HEK293 (cell line): ENCODE measurements around the gene FMN1.

Experiments used
- CTCF ChIA-PET: fragments of 350-600 bp; formaldehyde crosslinking; extraction: SDS; loops from one replicate; lab custom pipeline; 2021; ENCODE audit warnings: antibody characterized with exemption; lab: Yijun Ruan, JAX
- POLR2A ChIA-PET: fragments of 300-600 bp; formaldehyde crosslinking; extraction: SDS; loops from one replicate; lab custom pipeline; 2020; ENCODE audit warnings: antibody characterized with exemption, inconsistent platforms; lab: Yijun Ruan, JAX
- H3K27ac ChIP-seq: fragments of 200-500 bp; sonication (Bioruptor generic); 2 replicates; pipeline ENCODE4 v1.5.1; 2014; ENCODE audit warnings: low read depth, low read length, control low read depth, inconsistent platforms; ENCODE audit errors: extremely low read depth
- H3K36me3 ChIP-seq, 2 experiments: fragments of 200-500 bp in 1 of 2; sonication (Bioruptor generic) in 1 of 2; 1 replicate in 1 of 2; 2 replicates in 1 of 2; pipeline ENCODE4 v1.5.1; 2014 to 2017; ENCODE audit warnings: inconsistent platforms in 2 of 2, low read length in 2 of 2; ENCODE audit not compliant: control insufficient read depth in 2 of 2, insufficient read depth in 1 of 2
- H3K4me1 ChIP-seq: fragments of 200-500 bp; sonication (Bioruptor generic); 2 replicates; pipeline ENCODE4 v1.5.1; 2014; ENCODE audit warnings: mild to moderate bottlenecking, low read length, inconsistent platforms; ENCODE audit not compliant: control insufficient read depth, insufficient read depth
- H3K4me3 ChIP-seq: 2 replicates; pipeline ENCODE4 v1.5.1; 2011; ENCODE audit warnings: low read depth, mild to moderate bottlenecking, control low read depth, low read length, moderate library complexity
- H3K9me3 ChIP-seq: fragments of 200-500 bp; sonication (Bioruptor generic); 2 replicates; pipeline ENCODE4 v1.5.1; 2014; ENCODE audit warnings: low read depth, low read length, inconsistent platforms; ENCODE audit not compliant: control insufficient read depth, insufficient read depth
- AEBP2 ChIP-seq: fragments of 450-650 bp; formaldehyde crosslinking; IDR thresholded peaks from 2 replicates; pipeline ENCODE4 v1.5.1; 2016; ENCODE audit warnings: missing biosample characterization, missing genetic modification characterization, borderline replicate concordance
- EGR2 ChIP-seq: fragments of 450-650 bp; formaldehyde crosslinking; IDR thresholded peaks from 2 replicates; pipeline ENCODE4 v1.5.1; 2016; ENCODE audit warnings: low read depth, missing biosample characterization, missing genetic modification characterization
- GFI1B ChIP-seq: fragments of 450-650 bp; formaldehyde crosslinking; IDR thresholded peaks from 2 replicates; pipeline ENCODE4 v1.5.1; 2016; ENCODE audit warnings: missing biosample characterization, missing genetic modification characterization
- ZBTB26 ChIP-seq: fragments of 450-650 bp; formaldehyde crosslinking; optimal IDR thresholded peaks from 2 replicates; pipeline ENCODE3; 2016; ENCODE audit warnings: missing biosample characterization, mild to moderate bottlenecking, missing genetic modification characterization
- ZBTB48 ChIP-seq: fragments of 450-650 bp; formaldehyde crosslinking; IDR thresholded peaks from 2 replicates; pipeline ENCODE4 v1.5.1; 2016; ENCODE audit warnings: missing biosample characterization, missing genetic modification characterization
- ZFP3 ChIP-seq: fragments of 450-650 bp; formaldehyde crosslinking; IDR thresholded peaks from 2 replicates; pipeline ENCODE4 v1.5.1; 2016; ENCODE audit warnings: low read depth, missing biosample characterization, missing genetic modification characterization
- ZNF138 ChIP-seq: fragments of 450-650 bp; formaldehyde crosslinking; IDR thresholded peaks from 2 replicates; pipeline ENCODE4 v1.5.1; 2016; ENCODE audit warnings: missing biosample characterization, missing genetic modification characterization, borderline replicate concordance
- ZNF140 ChIP-seq: fragments of 450-650 bp; formaldehyde crosslinking; IDR thresholded peaks from 2 replicates; pipeline ENCODE4 v1.5.1; 2016; ENCODE audit warnings: missing biosample characterization, missing genetic modification characterization
- ZNF18 ChIP-seq: fragments of 450-650 bp; formaldehyde crosslinking; IDR thresholded peaks from 2 replicates; pipeline ENCODE4 v1.5.1; 2016; ENCODE audit warnings: missing biosample characterization, missing genetic modification characterization
- ZNF280C ChIP-seq: fragments of 450-650 bp; formaldehyde crosslinking; IDR thresholded peaks from 2 replicates; pipeline ENCODE4 v1.5.1; 2016; ENCODE audit warnings: missing biosample characterization, missing genetic modification characterization
- ZNF37A ChIP-seq: fragments of 450-650 bp; IDR thresholded peaks from 2 replicates; pipeline ENCODE4 v1.5.1; 2018; ENCODE audit warnings: missing biosample characterization, missing genetic modification characterization
- ZNF518A ChIP-seq: fragments of 450-650 bp; formaldehyde crosslinking; conservative IDR thresholded peaks from 2 replicates; pipeline ENCODE4 v1.5.1; 2016; ENCODE audit warnings: low read depth, missing biosample characterization, missing genetic modification characterization
- ZNF629 ChIP-seq: fragments of 450-650 bp; formaldehyde crosslinking; IDR thresholded peaks from 2 replicates; pipeline ENCODE4 v1.5.1; 2017; ENCODE audit warnings: missing biosample characterization, missing genetic modification characterization
- ZNF658 ChIP-seq: fragments of 450-650 bp; formaldehyde crosslinking; IDR thresholded peaks from 2 replicates; pipeline ENCODE4; 2016; ENCODE audit warnings: missing biosample characterization, missing genetic modification characterization
- ZNF670 ChIP-seq: fragments of 450-650 bp; formaldehyde crosslinking; IDR thresholded peaks from 2 replicates; pipeline ENCODE4 v1.5.1; 2016; ENCODE audit warnings: missing biosample characterization, missing genetic modification characterization, low read depth
- ZNF692 ChIP-seq: fragments of 450-650 bp; formaldehyde crosslinking; IDR thresholded peaks from 2 replicates; pipeline ENCODE4 v1.5.1; 2016; ENCODE audit warnings: missing biosample characterization, missing genetic modification characterization
- ZNF76 ChIP-seq: fragments of 450-650 bp; formaldehyde crosslinking; IDR thresholded peaks from 2 replicates; pipeline ENCODE4; 2016; ENCODE audit warnings: low read depth, missing biosample characterization, missing genetic modification characterization, borderline replicate concordance

Gene FMN1

GRCh38 chr15:32982001-32982400 lies 212.5 kb downstream of the FMN1 start:
- ChIA-PET CTCF (no interaction called here), POLR2A (no interaction called here)
- TF ChIP-seq ZNF280C (no peak), ZFP3 (tag by site-specific recombination) (no peak), ZNF518A (tag by site-specific recombination) (no peak), ZBTB26 (no peak), GFI1B (tag by site-specific recombination) (no peak), EGR2 (tag by site-specific recombination) (no peak), ZNF670 (tag by site-specific recombination) (no peak), AEBP2 (no peak), ZNF76 (tag by site-specific recombination) (no peak), ZNF18 (tag by site-specific recombination) (no peak), ZNF692 (no peak), ZBTB48 (tag by site-specific recombination) (no peak), ZNF37A (tag by site-specific recombination) (no peak), ZNF658 (tag by site-specific recombination) (no peak), ZNF629 (tag by site-specific recombination) (no peak), ZNF140 (tag by site-specific recombination) (no peak), ZNF138 (tag by site-specific recombination) (no peak)
- no peaks in the 10 kb centered on the region for H3K36me3 ChIP-seq
- H3K4me3 ChIP-seq: no peak overlapping the region
- H3K4me1 ChIP-seq: no peaks in the 10 kb centered on the region
- no peaks in the 10 kb centered on the region for H3K9me3 ChIP-seq
- no peak overlapping the region for H3K27ac ChIP-seq
